ENCODE results near the gene GALNT15.

- no peak for TF ChIP-seq POLR2A (IDR thresholded peaks at IDR 0.05)
- TF ChIP-seq CTCF (IDR thresholded peaks at IDR 0.05): no peak
- TF ChIP-seq EP300 (IDR thresholded peaks at IDR 0.05): no peak
Measured at GRCh38 chr3:16192176-16192811, 17.8 kb downstream of the GALNT15 start.

Data from tibial nerve (tissue), 4 donors.